GM18499 (cell line): ENCODE data around the gene SESN2.

Experiments used
- ATAC-seq: cut with Tn5 transposase; IDR thresholded peaks from one replicate; pipeline ENCODE4 v1.9.1; 2021; ENCODE audit warnings: moderate number of reproducible peaks; ENCODE audit not compliant: insufficient read depth, unreplicated experiment

Gene SESN2, protein sequence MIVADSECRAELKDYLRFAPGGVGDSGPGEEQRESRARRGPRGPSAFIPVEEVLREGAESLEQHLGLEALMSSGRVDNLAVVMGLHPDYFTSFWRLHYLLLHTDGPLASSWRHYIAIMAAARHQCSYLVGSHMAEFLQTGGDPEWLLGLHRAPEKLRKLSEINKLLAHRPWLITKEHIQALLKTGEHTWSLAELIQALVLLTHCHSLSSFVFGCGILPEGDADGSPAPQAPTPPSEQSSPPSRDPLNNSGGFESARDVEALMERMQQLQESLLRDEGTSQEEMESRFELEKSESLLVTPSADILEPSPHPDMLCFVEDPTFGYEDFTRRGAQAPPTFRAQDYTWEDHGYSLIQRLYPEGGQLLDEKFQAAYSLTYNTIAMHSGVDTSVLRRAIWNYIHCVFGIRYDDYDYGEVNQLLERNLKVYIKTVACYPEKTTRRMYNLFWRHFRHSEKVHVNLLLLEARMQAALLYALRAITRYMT

GRCh38 chr1:28259252-28259933 is at the start of gene SESN2:
SESN2 (plus strand) TSS chr1:28259518; CDS start chr1:28259848, 330 bp downstream.
- peak; percentile 68 for ATAC-seq

DNA sequence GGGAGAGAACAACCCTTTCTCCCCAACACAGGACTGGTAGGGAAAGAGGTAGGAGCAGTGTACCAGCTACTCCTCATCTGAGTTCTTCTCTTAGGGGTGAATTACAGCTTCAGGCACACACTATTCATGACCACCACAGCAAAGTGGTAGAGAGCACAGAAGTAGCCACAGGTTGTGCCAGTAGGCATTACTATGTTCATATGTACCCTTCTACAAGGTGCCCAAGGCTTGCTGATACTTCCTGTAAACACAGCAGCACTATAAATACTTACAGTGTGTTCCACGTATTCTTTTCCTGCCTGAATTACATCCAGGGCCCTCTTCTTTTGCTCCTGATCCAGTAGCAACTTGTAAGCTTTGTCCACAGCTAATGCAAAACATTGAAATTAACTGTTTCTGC is 49.6 kb upstream of the SESN2 start:
- ATAC-seq = no peak

DNA sequence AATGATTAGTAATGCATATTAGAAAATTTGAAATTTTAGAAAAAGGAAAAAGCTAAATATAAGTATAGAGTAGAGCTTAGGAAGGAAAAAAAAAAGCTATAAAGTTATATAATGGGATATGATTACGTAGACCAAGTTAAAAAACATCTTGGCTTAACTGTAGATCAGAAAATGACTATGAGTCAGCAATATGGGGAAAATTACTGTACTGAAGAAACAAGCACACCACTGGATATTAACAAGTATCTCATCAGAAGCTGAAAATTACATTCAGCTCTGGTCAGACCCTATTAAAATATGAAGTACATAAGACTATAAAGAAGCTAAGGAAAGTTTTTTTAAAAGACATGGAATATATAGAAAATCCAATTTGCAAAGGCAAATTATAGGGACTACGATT is 46.0 kb upstream of the SESN2 start:
- ATAC-seq = no peak

DNA sequence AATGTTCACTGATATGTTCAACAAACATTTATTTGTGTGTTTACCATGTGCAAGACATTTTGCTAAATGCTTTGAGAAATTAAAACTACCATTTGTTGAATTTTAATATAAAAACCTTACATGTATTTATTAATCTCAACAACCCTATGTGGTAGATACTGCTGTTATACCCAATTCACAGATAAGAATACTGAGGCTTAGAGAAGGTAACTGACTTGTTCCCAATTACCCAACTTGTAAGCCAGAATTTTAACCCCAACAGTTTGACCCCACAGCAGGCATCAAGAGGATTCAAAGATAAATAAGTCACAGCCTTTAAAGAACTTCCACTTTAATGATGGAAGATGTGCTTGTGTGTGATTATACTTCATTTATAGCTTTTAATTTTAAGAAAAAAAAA is 30.2 kb upstream of the SESN2 start:
- no peak for ATAC-seq

DNA sequence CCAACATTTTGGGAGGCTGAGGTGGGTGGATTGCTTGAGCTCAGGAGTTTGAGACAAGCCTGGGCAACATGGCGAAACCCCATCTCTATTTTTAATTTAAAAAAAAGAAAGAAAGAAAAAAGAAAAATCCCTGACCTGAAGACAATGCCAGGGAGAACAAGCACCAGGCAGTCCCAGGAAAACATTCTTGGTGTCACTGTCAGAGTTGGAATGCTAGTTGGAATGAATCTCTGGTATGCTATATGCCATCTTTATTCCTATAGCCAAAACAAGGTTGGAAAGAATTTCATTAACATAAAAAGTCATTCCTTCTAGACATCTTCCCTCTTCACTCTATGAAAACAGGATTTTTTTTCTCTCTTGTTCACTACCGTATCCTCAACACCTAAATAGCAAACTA is 29.3 kb upstream of the SESN2 start:
- no peak for ATAC-seq

- no peak for ATAC-seq
These were observed 26.6 kb upstream of the SESN2 start, which contains the start of gene DNAJC8 for GRCh38 chr1:28232558-28233263. DNAJC8 (minus strand) TSS chr1:28233029; CDS start chr1:28232998, 31 bp downstream.

DNA sequence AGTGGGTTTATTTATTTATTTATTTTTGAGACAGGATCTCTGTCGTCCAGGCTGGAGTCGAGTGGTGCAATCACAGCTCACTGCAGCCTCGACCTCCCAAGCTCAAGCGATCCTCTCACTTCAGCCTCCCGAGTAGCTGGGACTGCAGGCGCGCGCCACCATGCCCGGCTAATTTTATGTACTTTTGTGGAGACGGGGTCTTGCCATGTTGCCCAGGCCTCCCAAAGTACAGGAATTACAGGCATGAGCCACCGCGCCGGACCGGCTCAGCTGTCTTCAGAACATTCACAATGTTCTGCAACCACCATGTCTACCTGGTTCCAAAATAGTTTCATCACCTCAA is 26.1 kb upstream of the SESN2 start:
- ATAC-seq = no peak

GRCh38 chr1:28235755-28236655 is 23.3 kb upstream of the SESN2 start, which contains the start of gene ATP5IF1:
ATP5IF1 (plus strand) TSS chr1:28236124; CDS start chr1:28236184, 60 bp downstream.
- peak; percentile 55 for ATAC-seq

DNA sequence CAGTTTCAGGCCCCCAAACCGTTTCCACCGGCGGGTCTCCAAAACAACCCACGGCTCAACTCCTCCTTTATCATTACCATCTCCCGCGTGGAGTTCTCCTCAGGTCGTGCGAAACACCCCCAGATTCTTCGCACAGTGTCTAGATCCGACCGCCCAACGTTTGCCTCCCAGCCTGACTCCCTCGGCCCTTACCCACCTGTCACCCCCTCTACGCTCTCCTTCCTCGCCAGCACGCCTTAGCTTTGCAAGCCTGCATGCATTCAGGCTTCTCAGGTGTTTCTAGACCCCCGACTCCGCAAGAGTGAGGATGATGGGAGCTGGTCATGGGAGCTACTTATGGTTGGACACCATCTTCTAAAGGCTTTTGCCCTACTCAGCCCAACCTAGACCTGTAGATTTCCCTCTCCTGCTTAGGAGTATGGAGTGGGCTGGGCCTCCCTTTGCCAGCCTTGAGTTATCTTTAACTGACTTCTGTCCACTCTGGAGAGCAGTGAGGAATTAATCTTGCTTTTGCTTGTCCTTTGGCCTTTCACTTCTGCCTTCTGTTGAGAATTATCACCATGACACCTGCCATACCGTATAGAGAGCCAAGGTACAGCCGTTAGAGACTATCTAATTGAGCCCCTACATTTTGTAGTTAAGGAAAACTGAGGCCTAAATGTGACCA is 22.5 kb upstream of the SESN2 start:
- ATAC-seq = no peak

DNA sequence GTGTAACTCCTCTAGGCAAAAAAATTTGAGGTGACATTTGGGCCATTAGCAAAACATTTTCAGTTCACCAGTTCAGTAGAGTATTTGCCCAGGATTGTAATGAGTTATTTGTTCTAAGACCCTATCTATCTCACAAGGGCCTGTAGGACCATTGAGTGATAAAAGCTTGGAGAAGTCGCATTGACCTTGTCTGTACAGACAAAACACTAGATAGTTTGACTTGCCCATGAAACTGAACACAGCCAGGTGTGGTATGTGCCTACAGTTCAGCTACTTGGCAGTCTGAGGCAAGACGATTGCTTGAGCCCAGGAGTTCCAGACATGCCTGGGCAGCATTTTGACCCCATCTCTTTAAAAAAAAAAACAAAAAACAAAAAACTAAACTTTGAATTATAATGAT is 20.3 kb upstream of the SESN2 start:
- no peak for ATAC-seq

DNA sequence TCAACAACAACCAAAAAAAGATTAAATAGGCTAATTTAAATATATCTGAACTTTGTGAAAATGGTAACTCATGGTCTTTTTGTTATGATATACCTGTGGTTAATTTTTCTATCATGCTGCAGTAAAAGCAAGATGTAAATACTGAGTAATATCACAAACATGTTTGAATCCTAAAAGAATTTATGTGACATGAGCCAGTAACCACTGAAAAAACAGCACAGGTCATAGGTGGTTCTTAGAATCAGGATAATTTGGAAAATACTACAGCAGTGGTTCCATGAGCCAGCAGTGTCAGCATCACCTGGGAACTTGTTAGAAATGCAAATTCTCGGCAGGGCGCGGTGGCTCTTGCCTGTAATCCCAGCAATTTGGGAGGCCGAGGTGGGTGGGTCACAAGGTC is 19.3 kb upstream of the SESN2 start:
- no peak for ATAC-seq

GRCh38 chr1:28241638-28242241 is 17.6 kb upstream of the SESN2 start:
- no peak for ATAC-seq

DNA sequence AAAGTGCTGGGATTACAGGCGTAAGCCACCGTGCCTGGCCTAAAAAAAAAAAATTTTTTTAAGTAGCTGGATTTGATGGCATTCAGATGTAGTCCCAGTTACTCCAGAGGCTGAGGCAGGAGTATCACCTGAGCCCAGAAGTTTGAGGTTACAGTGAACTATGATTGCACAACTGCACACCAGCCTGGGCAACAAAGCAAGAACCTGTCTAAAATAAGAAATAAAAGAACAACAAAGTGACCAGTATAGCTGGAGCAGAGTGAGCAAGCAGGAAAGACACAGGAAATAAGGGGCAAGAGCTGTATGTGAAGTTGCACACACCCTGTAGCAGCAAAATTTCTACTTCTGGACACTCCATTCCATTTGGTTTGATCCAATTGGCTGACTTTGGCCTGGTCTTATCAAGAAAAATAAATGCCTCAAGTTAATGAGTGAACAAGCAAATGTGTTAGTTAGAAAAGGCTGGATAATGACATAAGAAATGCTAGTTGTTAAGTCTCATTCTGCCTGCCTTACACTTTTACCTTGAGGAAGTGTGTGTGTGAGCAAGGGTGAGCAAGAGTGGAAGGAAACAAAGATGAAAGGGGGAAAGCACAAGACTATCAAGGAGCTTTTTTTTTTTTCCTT is 15.5 kb upstream of the SESN2 start:
- ATAC-seq = no peak

- ATAC-seq = no peak
These were observed 14.6 kb upstream of the SESN2 start for GRCh38 chr1:28244549-28245251.

- ATAC-seq = no peak
These were observed 12.9 kb upstream of the SESN2 start for GRCh38 chr1:28246427-28246832.

- ATAC-seq = no peak
These were observed 11.6 kb upstream of the SESN2 start for GRCh38 chr1:28247612-28248272.

- no peak for ATAC-seq
These were observed 10.9 kb upstream of the SESN2 start for GRCh38 chr1:28248273-28249012.
